ENCODE measurements around the gene ACBD4. TPM values are rescaled to one million over a fixed set of nuclear protein-coding genes. Genes with fewer than 3 reads are reported as not detected.

Gene ACBD4
- total and polyA plus RNA-seq, 2 of the 13 experiments (the other 11 are each of a cell fraction or from before 2014, with no cell fraction given), result 16.1 to 26.9 TPM

DNA sequence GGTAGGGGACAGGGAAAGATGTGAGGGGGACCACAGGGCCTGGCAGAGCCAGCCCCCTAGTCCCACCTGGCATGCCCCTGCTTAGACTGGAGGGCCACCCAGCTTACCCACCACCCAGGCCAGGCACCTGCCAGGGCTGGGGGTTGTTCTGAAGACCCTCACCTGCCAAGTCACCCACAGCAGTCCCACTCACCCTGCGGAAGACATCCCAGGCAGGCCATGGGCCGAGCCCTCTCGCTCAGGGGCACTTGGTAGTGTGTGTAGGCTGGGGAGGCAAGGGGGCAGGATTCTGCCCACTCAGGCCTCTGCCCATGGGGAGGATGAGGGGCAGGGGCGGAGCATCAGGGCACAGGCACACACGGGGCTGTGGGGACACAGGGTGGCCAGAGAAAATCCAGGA lies 7.2 kb upstream of the ACBD4 start (continued):
- TF ChIP-seq, protein P1, sequence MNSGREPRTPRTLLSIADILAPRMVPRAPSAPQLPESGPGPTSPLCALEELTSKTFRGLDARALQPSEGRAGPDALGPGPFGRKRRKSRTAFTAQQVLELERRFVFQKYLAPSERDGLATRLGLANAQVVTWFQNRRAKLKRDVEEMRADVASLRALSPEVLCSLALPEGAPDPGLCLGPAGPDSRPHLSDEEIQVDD (CRISPR knock-in tag; IDR thresholded peaks at IDR 0.05; ENCODE audit: borderline replicate concordance), result no peak
- TF ChIP-seq, protein P2, sequence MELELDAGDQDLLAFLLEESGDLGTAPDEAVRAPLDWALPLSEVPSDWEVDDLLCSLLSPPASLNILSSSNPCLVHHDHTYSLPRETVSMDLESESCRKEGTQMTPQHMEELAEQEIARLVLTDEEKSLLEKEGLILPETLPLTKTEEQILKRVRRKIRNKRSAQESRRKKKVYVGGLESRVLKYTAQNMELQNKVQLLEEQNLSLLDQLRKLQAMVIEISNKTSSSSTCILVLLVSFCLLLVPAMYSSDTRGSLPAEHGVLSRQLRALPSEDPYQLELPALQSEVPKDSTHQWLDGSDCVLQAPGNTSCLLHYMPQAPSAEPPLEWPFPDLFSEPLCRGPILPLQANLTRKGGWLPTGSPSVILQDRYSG (CRISPR knock-in tag; IDR thresholded peaks at IDR 0.05), result no peak
- no peak for TF ChIP-seq GATA4 (IDR thresholded peaks at IDR 0.05; ENCODE audit: borderline replicate concordance, low read depth)
- TF ChIP-seq, protein P3, sequence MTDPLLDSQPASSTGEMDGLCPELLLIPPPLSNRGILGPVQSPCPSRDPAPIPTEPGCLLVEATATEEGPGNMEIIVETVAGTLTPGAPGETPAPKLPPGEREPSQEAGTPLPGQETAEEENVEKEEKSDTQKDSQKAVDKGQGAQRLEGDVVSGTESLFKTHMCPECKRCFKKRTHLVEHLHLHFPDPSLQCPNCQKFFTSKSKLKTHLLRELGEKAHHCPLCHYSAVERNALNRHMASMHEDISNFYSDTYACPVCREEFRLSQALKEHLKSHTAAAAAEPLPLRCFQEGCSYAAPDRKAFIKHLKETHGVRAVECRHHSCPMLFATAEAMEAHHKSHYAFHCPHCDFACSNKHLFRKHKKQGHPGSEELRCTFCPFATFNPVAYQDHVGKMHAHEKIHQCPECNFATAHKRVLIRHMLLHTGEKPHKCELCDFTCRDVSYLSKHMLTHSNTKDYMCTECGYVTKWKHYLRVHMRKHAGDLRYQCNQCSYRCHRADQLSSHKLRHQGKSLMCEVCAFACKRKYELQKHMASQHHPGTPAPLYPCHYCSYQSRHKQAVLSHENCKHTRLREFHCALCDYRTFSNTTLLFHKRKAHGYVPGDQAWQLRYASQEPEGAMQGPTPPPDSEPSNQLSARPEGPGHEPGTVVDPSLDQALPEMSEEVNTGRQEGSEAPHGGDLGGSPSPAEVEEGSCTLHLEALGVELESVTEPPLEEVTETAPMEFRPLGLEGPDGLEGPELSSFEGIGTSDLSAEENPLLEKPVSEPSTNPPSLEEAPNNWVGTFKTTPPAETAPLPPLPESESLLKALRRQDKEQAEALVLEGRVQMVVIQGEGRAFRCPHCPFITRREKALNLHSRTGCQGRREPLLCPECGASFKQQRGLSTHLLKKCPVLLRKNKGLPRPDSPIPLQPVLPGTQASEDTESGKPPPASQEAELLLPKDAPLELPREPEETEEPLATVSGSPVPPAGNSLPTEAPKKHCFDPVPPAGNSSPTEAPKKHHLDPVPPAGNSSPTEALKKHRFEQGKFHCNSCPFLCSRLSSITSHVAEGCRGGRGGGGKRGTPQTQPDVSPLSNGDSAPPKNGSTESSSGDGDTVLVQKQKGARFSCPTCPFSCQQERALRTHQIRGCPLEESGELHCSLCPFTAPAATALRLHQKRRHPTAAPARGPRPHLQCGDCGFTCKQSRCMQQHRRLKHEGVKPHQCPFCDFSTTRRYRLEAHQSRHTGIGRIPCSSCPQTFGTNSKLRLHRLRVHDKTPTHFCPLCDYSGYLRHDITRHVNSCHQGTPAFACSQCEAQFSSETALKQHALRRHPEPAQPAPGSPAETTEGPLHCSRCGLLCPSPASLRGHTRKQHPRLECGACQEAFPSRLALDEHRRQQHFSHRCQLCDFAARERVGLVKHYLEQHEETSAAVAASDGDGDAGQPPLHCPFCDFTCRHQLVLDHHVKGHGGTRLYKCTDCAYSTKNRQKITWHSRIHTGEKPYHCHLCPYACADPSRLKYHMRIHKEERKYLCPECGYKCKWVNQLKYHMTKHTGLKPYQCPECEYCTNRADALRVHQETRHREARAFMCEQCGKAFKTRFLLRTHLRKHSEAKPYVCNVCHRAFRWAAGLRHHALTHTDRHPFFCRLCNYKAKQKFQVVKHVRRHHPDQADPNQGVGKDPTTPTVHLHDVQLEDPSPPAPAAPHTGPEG (CRISPR knock-in tag; IDR thresholded peaks at IDR 0.05), result no peak
- TF ChIP-seq XRCC5 (optimal IDR thresholded peaks at IDR 0.05; ENCODE audit: low read length), result peak; percentile 13
- 0 out of 2 replicates have a peak, but pooled peaks have one; percentile 11 for TF ChIP-seq RELA (CRISPR knock-in tag; IDR thresholded peaks at IDR 0.05)
- no peak for TF ChIP-seq ATF1 (CRISPR knock-in tag; IDR thresholded peaks at IDR 0.05)
- no peak for TF ChIP-seq ZFP37 (CRISPR knock-in tag; IDR thresholded peaks at IDR 0.05; ENCODE audit: borderline replicate concordance)
- no peak for TF ChIP-seq TCF7 (IDR thresholded peaks at IDR 0.05; ENCODE audit: low read depth)
- no peak for TF ChIP-seq ZNF225 (CRISPR knock-in tag; IDR thresholded peaks at IDR 0.05)
- TF ChIP-seq, protein P4, sequence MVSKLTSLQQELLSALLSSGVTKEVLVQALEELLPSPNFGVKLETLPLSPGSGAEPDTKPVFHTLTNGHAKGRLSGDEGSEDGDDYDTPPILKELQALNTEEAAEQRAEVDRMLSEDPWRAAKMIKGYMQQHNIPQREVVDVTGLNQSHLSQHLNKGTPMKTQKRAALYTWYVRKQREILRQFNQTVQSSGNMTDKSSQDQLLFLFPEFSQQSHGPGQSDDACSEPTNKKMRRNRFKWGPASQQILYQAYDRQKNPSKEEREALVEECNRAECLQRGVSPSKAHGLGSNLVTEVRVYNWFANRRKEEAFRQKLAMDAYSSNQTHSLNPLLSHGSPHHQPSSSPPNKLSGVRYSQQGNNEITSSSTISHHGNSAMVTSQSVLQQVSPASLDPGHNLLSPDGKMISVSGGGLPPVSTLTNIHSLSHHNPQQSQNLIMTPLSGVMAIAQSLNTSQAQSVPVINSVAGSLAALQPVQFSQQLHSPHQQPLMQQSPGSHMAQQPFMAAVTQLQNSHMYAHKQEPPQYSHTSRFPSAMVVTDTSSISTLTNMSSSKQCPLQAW (CRISPR knock-in tag; IDR thresholded peaks at IDR 0.05), result peak; percentile 30; the same call in 1 of the 2 replicates
- TF ChIP-seq REXO4 (CRISPR knock-in tag; IDR thresholded peaks at IDR 0.05; ENCODE audit: borderline replicate concordance), result no peak
- TF ChIP-seq FOSL1 (CRISPR knock-in tag; IDR thresholded peaks at IDR 0.05; ENCODE audit: borderline replicate concordance), result no peak
- TF ChIP-seq, protein P5, sequence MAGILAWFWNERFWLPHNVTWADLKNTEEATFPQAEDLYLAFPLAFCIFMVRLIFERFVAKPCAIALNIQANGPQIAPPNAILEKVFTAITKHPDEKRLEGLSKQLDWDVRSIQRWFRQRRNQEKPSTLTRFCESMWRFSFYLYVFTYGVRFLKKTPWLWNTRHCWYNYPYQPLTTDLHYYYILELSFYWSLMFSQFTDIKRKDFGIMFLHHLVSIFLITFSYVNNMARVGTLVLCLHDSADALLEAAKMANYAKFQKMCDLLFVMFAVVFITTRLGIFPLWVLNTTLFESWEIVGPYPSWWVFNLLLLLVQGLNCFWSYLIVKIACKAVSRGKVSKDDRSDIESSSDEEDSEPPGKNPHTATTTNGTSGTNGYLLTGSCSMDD (CRISPR knock-in tag; IDR thresholded peaks at IDR 0.05), result no peak; the same call in 1 of the 2 replicates
- 0 out of 2 replicates have a peak, but pooled peaks have one; percentile 2 for TF ChIP-seq RFXANK (CRISPR knock-in tag; IDR thresholded peaks at IDR 0.05)
- no peak for TF ChIP-seq ZNF546 (CRISPR knock-in tag; conservative IDR thresholded peaks at IDR 0.05)
- TF ChIP-seq SMARCE1 (IDR thresholded peaks at IDR 0.05; ENCODE audit: borderline replicate concordance), result no peak
- TF ChIP-seq NCOA2 (CRISPR knock-in tag; IDR thresholded peaks at IDR 0.05), result no peak
- no peak for TF ChIP-seq ISL2 (CRISPR knock-in tag; IDR thresholded peaks at IDR 0.05)
- no peak for TF ChIP-seq WIZ (CRISPR knock-in tag; IDR thresholded peaks at IDR 0.05)
- TF ChIP-seq, protein P6, sequence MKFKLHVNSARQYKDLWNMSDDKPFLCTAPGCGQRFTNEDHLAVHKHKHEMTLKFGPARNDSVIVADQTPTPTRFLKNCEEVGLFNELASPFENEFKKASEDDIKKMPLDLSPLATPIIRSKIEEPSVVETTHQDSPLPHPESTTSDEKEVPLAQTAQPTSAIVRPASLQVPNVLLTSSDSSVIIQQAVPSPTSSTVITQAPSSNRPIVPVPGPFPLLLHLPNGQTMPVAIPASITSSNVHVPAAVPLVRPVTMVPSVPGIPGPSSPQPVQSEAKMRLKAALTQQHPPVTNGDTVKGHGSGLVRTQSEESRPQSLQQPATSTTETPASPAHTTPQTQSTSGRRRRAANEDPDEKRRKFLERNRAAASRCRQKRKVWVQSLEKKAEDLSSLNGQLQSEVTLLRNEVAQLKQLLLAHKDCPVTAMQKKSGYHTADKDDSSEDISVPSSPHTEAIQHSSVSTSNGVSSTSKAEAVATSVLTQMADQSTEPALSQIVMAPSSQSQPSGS (CRISPR knock-in tag; IDR thresholded peaks at IDR 0.05), result no peak
